GM19467 (cell line): ENCODE measurements around the gene FAF1.
"Not testable (repeated sequence)": the region's sequence is repeated elsewhere in the genome, so short reads cannot be mapped to it uniquely, and the experiment has no call there.

Experiments
- ATAC-seq: cut with Tn5 transposase; IDR thresholded peaks from one replicate; pipeline ENCODE4 v1.9.1; 2021; ENCODE audit warnings: mild to moderate bottlenecking, moderate library complexity; ENCODE audit not compliant: unreplicated experiment

The FAF1 gene

GRCh38 chr1:50967416-50968157, 7.5 kb upstream of the FAF1 start:
- ATAC-seq = no peak

- ATAC-seq = no peak
Observed at GRCh38 chr1:50966991-50967390, 6.9 kb upstream of the FAF1 start.

- ATAC-seq = no peak
Observed at GRCh38 chr1:50964863-50965262, 4.8 kb upstream of the FAF1 start.

- no peak for ATAC-seq
Observed at GRCh38 chr1:50959303-50959912, 659 bp downstream of the FAF1 start.

GRCh38 chr1:50955116-50955515, 5.0 kb downstream of the FAF1 start:
- ATAC-seq = no peak

GRCh38 chr1:50952566-50952965, 7.5 kb downstream of the FAF1 start:
- ATAC-seq = not testable (repeated sequence)

- no peak for ATAC-seq
Observed at GRCh38 chr1:50950396-50950795, 9.7 kb downstream of the FAF1 start.

- no peak for ATAC-seq
Observed at GRCh38 chr1:50949286-50949982, 10.6 kb downstream of the FAF1 start.

GRCh38 chr1:50942334-50942733, 17.7 kb downstream of the FAF1 start:
- no peak for ATAC-seq

GRCh38 chr1:50940291-50940690, 19.8 kb downstream of the FAF1 start:
- ATAC-seq = no peak

GRCh38 chr1:50936321-50936720, 23.7 kb downstream of the FAF1 start:
- ATAC-seq = no peak

- not testable (repeated sequence) for ATAC-seq
Observed at GRCh38 chr1:50935276-50935675, 24.8 kb downstream of the FAF1 start.

- ATAC-seq = no peak
Observed at GRCh38 chr1:50934838-50935237, 25.2 kb downstream of the FAF1 start.

- ATAC-seq = not testable (repeated sequence)
Observed at GRCh38 chr1:50933770-50934169, 26.3 kb downstream of the FAF1 start.

- ATAC-seq = not testable (repeated sequence)
Observed at GRCh38 chr1:50932043-50932442, 28.0 kb downstream of the FAF1 start.

GRCh38 chr1:50930965-50931737, 28.9 kb downstream of the FAF1 start:
- no peak for ATAC-seq

- peak; percentile 55 for ATAC-seq
Observed at GRCh38 chr1:50930193-50930592, 29.9 kb downstream of the FAF1 start.

- no peak for ATAC-seq
Observed at GRCh38 chr1:50929376-50929958, 30.6 kb downstream of the FAF1 start.

- no peak for ATAC-seq
Observed at GRCh38 chr1:50923564-50923963, 36.5 kb downstream of the FAF1 start.

- ATAC-seq = no peak
Observed at GRCh38 chr1:50921029-50921428, 39.0 kb downstream of the FAF1 start.

- ATAC-seq = no peak
Observed at GRCh38 chr1:50920409-50920808, 39.7 kb downstream of the FAF1 start.
